ENCODE results near the gene SLC28A2. TPM values are rescaled to one million over a fixed set of nuclear protein-coding genes. Genes with fewer than 3 reads are reported as not detected.
"Not testable (repeated sequence)": the region's sequence is repeated elsewhere in the genome, so short reads cannot be mapped to it uniquely, and the experiment has no call there.

The SLC28A2 gene
- total RNA-seq, 2 experiments from 2014 or later = not detected

GRCh38 chr15:45287390-45287956 lies 35.4 kb downstream of the SLC28A2 start:
- TF ChIP-seq, protein P1, sequence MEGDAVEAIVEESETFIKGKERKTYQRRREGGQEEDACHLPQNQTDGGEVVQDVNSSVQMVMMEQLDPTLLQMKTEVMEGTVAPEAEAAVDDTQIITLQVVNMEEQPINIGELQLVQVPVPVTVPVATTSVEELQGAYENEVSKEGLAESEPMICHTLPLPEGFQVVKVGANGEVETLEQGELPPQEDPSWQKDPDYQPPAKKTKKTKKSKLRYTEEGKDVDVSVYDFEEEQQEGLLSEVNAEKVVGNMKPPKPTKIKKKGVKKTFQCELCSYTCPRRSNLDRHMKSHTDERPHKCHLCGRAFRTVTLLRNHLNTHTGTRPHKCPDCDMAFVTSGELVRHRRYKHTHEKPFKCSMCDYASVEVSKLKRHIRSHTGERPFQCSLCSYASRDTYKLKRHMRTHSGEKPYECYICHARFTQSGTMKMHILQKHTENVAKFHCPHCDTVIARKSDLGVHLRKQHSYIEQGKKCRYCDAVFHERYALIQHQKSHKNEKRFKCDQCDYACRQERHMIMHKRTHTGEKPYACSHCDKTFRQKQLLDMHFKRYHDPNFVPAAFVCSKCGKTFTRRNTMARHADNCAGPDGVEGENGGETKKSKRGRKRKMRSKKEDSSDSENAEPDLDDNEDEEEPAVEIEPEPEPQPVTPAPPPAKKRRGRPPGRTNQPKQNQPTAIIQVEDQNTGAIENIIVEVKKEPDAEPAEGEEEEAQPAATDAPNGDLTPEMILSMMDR (IDR thresholded peaks at IDR 0.05) = no peak
- H3K4me3 Mint-ChIP-seq = no peak overlapping the region
- H3K27ac ChIP-seq (ENCODE audit: low read depth in 1 of 2, low read length in 2 of 2) = no peak overlapping the region
- ChIA-PET CTCF (interaction anchor here (1.2 kb wide), 1 partner anchor 10 kb away, joined by 4 read pairs; no protein-coding TSS in a partner anchor), POLR2A (no interaction called here)
- DNase-seq = no peak
- no peaks in the 10 kb centered on the region for H3K4me1 ChIP-seq (ENCODE audit: insufficient read depth, low read length)
- no peaks in the 10 kb centered on the region for H3K9me3 Mint-ChIP-seq
- no peaks in the 10 kb centered on the region for H3K36me3 Mint-ChIP-seq (ENCODE audit: low read depth)
- no peaks in the 10 kb centered on the region for H3K9me3 ChIP-seq (ENCODE audit: control insufficient read depth in 1 of 2, insufficient read depth in 1 of 2, low read length in 2 of 2)
- no peak overlapping the region for H3K4me3 ChIP-seq (ENCODE audit: low read length)
- H3K27ac Mint-ChIP-seq = no peak overlapping the region
- H3K36me3 ChIP-seq (ENCODE audit: insufficient read depth, low read length) = no peaks in the 10 kb centered on the region
- H3K4me1 Mint-ChIP-seq (ENCODE audit: low read depth) = no peaks in the 10 kb centered on the region
- peaks cover 8 to 9% of the 10 kb centered on the region in 2 experiments for H3K27me3 ChIP-seq (ENCODE audit: control insufficient read depth in 1 of 2, insufficient read depth in 2 of 2, low read length in 2 of 2)
- intact Hi-C loops (cut with DNase I, micrococcal nuclease) = no loop called here
- ATAC-seq (ENCODE audit: poor library complexity) = no peak
- H3K27me3 Mint-ChIP-seq = peaks cover 23% of the 10 kb centered on the region

GRCh38 chr15:45288947-45289346 lies 36.9 kb downstream of the SLC28A2 start:
- intact Hi-C loops (cut with DNase I, micrococcal nuclease) = no loop called here
- Histone ChIP-seq H3K27ac (ENCODE audit: low read depth in 1 of 2, low read length in 2 of 2) (no peak overlapping the region), H3K4me1 (ENCODE audit: insufficient read depth, low read length) (no peaks in the 10 kb centered on the region), H3K9me3 (ENCODE audit: control insufficient read depth in 1 of 2, insufficient read depth in 1 of 2, low read length in 2 of 2) (no peaks in the 10 kb centered on the region), H3K36me3 (ENCODE audit: insufficient read depth, low read length) (no peaks in the 10 kb centered on the region), H3K4me3 (ENCODE audit: low read length) (no peak overlapping the region), H3K27me3 (ENCODE audit: control insufficient read depth in 1 of 2, insufficient read depth in 2 of 2, low read length in 2 of 2) (peaks cover 8 to 9% of the 10 kb centered on the region in 2 experiments)
- no peak overlapping the region for H3K27ac Mint-ChIP-seq
- no peak for ATAC-seq (ENCODE audit: poor library complexity)
- no peak for DNase-seq
- no peak overlapping the region for H3K4me3 Mint-ChIP-seq
- POLR2A ChIA-PET = no interaction called here
- peaks cover 23% of the 10 kb centered on the region for H3K27me3 Mint-ChIP-seq
- no peaks in the 10 kb centered on the region for H3K9me3 Mint-ChIP-seq
- CTCF ChIA-PET = no interaction called here
- TF ChIP-seq, protein P1 (IDR thresholded peaks at IDR 0.05) = no peak
- no peaks in the 10 kb centered on the region for H3K36me3 Mint-ChIP-seq (ENCODE audit: low read depth)
- H3K4me1 Mint-ChIP-seq (ENCODE audit: low read depth) = no peaks in the 10 kb centered on the region

DNA sequence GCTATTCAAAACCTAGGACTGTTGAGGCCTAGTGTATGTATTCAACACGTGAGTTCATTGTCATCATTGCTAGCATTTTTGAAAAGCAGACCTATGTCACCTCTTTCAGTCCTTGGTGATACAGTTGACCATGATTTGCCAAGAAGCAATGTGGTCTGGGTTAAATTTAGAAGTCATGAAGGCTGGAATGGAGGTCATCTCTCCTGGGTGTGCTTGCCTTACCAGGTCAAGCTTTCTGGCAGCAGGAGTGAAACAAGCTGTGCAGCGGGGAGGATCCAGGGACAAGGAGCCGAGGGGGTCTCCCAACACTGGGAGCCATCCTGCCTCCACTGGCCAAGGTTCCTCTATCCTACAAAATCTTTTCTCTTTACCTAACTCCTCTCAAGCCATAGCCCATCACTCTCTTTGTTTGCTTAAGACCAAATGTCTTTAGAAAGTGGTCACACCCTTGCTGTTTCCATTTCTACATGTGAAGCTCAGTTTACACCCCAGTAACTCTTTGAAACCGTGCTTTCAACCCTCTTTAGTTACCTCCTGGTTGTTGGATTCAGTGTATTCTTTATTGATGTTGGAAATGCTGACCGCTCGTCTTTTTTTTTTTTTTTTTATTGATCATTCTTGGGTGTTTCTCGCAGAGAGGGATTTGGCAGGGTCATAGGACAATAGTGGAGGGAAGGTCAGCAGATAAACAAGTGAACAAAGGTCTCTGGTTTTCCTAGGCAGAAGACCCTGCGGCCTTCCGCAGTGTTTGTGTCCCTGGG lies 40.0 kb downstream of the SLC28A2 start:
- Histone ChIP-seq H3K4me3 (ENCODE audit: low read length) (no peak overlapping the region), H3K4me1 (ENCODE audit: insufficient read depth, low read length) (no peaks in the 10 kb centered on the region), H3K36me3 (ENCODE audit: insufficient read depth, low read length) (no peaks in the 10 kb centered on the region), H3K27me3 (ENCODE audit: control insufficient read depth in 1 of 2, insufficient read depth in 2 of 2, low read length in 2 of 2) (peaks cover 0 to 4% of the 10 kb centered on the region in 2 experiments), H3K9me3 (ENCODE audit: control insufficient read depth in 1 of 2, insufficient read depth in 1 of 2, low read length in 2 of 2) (no peaks in the 10 kb centered on the region), H3K27ac (ENCODE audit: low read depth in 1 of 2, low read length in 2 of 2) (no peak overlapping the region)
- ATAC-seq (ENCODE audit: poor library complexity) (no peak), DNase-seq (no peak)
- ChIA-PET CTCF (no interaction called here), POLR2A (no interaction called here)
- Mint-ChIP-seq H3K9me3 (peaks cover 3% of the 10 kb centered on the region), H3K36me3 (ENCODE audit: low read depth) (no peaks in the 10 kb centered on the region), H3K4me1 (ENCODE audit: low read depth) (no peaks in the 10 kb centered on the region), H3K27me3 (peaks cover 22% of the 10 kb centered on the region), H3K4me3 (no peak overlapping the region), H3K27ac (no peak overlapping the region)
- TF ChIP-seq, protein P1 (IDR thresholded peaks at IDR 0.05) = no peak
- intact Hi-C loops (cut with DNase I, micrococcal nuclease) = no loop called here

DNA sequence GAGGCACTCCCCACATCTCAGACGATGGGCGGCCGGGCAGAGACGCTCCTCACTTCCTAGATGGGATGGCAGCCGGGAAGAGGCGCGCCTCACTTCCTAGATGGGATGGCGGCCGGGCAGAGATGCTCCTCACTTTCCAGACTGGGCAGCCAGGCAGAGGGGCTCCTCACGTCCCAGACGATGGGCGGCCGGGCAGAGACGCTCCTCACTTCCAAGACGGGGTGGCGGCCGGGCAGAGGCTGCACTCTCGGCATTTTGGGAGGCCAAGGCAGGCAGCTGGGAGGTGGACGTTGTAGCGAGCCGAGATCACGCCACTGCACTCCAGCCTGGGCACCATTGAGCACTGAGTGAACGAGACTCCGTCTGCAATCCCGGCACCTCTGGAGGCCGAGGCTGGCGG lies 41.3 kb downstream of the SLC28A2 start:
- intact Hi-C loops (cut with DNase I, micrococcal nuclease); H3K27ac Mint-ChIP-seq; H3K36me3 ChIP-seq (ENCODE audit: insufficient read depth, low read length); H3K4me1 ChIP-seq (ENCODE audit: insufficient read depth, low read length); POLR2A ChIA-PET; H3K4me1 Mint-ChIP-seq (ENCODE audit: low read depth); H3K4me3 ChIP-seq (ENCODE audit: low read length); ATAC-seq (ENCODE audit: poor library complexity); H3K36me3 Mint-ChIP-seq (ENCODE audit: low read depth); H3K9me3 Mint-ChIP-seq; H3K27me3 ChIP-seq (ENCODE audit: control insufficient read depth in 1 of 2, insufficient read depth in 2 of 2, low read length in 2 of 2); H3K27ac ChIP-seq (ENCODE audit: low read depth in 1 of 2, low read length in 2 of 2); CTCF ChIA-PET; DNase-seq; H3K4me3 Mint-ChIP-seq: not testable (repeated sequence)
- peaks cover 7 to 10% of the 10 kb centered on the region in 2 experiments for H3K9me3 ChIP-seq (ENCODE audit: control insufficient read depth in 1 of 2, insufficient read depth in 1 of 2, low read length in 2 of 2)
- H3K27me3 Mint-ChIP-seq = peaks cover 22% of the 10 kb centered on the region

DNA sequence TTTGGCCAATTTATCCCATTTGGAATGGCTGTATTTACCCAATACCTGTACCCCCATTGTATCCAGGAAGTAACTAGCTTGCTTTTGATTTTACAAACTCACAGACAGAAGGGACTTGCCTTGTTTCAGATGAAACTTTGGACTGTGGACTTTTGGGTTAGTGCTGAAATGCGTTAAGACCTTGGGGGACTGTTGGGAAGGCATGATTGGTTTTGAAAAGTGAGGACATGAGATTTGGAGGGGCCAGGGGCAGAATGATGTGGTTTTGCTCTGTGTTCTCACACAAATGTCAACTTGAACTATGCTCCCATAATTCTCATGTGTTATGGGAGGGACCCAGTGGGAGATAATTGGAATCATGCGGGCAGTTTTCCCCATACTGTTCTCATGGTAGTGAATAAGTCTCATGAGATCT lies 46.9 kb downstream of the SLC28A2 start:
- H3K36me3 ChIP-seq (ENCODE audit: insufficient read depth, low read length); POLR2A ChIA-PET; H3K4me3 Mint-ChIP-seq; H3K4me1 ChIP-seq (ENCODE audit: insufficient read depth, low read length); H3K9me3 Mint-ChIP-seq; H3K4me3 ChIP-seq (ENCODE audit: low read length); ATAC-seq (ENCODE audit: poor library complexity); H3K4me1 Mint-ChIP-seq (ENCODE audit: low read depth); H3K27ac Mint-ChIP-seq; intact Hi-C loops (cut with DNase I, micrococcal nuclease); H3K27me3 ChIP-seq (ENCODE audit: control insufficient read depth in 1 of 2, insufficient read depth in 2 of 2, low read length in 2 of 2); H3K27ac ChIP-seq (ENCODE audit: low read depth in 1 of 2, low read length in 2 of 2); H3K36me3 Mint-ChIP-seq (ENCODE audit: low read depth); DNase-seq: not testable (repeated sequence)
- CTCF ChIA-PET = interaction anchor here (0.9 kb wide), 1 partner anchor 181 kb away, joined by 4 read pairs; no protein-coding TSS in a partner anchor
- peaks cover 7 to 15% of the 10 kb centered on the region in 2 experiments for H3K9me3 ChIP-seq (ENCODE audit: control insufficient read depth in 1 of 2, insufficient read depth in 1 of 2, low read length in 2 of 2)
- peaks cover 26% of the 10 kb centered on the region for H3K27me3 Mint-ChIP-seq
